Suprapubic skin (tissue), 4 donors: ENCODE data around the gene RPS6KA2.

Experiments used
- EP300 ChIP-seq: sonication (generic); formaldehyde crosslinking; IDR thresholded peaks from one replicate; pipeline ENCODE4 v1.6.1; 2017; ENCODE audit warnings: antibody characterized with exemption
- POLR2A ChIP-seq, 2 donors: fragments of 450-650 bp; IDR thresholded peaks; one replicate each; pipeline ENCODE4 v1.6.1; 2017; ENCODE audit warnings: antibody characterized with exemption in 2 of 2, mild to moderate bottlenecking in 2 of 2, moderate library complexity in 2 of 2
- POLR2AphosphoS5 ChIP-seq, 3 donors: sonication (generic); formaldehyde crosslinking; IDR thresholded peaks; one replicate each; pipeline ENCODE4 v1.6.1; 2017; ENCODE audit warnings: antibody characterized with exemption in 3 of 3
- TF ChIP-seq, protein P1 (sequence below), 2 donors: fragments of 200-600 bp in 1 of 2; fragments of 450-650 bp in 1 of 2; sonication (generic) in 1 of 2; IDR thresholded peaks; one replicate each; pipeline ENCODE4 v1.5.1; 2016 to 2019; ENCODE audit warnings: antibody characterized with exemption in 2 of 2, mild to moderate bottlenecking in 1 of 2, moderate library complexity in 1 of 2

DNA sequence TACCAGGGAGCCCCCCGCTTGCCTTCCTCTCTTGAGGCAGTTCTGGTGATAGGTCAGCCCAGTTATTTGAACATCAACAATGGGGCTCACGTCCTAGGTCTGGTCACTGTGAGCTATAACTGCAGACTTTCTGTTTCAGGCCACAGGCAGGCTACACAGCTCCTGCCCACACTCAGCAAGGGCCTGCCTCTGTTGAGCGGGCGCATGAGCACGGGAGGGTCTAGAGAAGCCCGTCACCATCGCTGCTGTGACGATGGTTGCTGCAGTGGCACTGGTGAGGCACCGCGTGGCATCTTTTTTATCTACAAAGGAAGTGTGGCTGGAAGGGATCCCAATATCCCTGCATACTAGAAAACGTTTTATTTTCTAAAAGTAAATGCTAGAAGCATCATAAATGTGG is 118.3 kb downstream of the RPS6KA2 start:
- TF ChIP-seq, protein P1, sequence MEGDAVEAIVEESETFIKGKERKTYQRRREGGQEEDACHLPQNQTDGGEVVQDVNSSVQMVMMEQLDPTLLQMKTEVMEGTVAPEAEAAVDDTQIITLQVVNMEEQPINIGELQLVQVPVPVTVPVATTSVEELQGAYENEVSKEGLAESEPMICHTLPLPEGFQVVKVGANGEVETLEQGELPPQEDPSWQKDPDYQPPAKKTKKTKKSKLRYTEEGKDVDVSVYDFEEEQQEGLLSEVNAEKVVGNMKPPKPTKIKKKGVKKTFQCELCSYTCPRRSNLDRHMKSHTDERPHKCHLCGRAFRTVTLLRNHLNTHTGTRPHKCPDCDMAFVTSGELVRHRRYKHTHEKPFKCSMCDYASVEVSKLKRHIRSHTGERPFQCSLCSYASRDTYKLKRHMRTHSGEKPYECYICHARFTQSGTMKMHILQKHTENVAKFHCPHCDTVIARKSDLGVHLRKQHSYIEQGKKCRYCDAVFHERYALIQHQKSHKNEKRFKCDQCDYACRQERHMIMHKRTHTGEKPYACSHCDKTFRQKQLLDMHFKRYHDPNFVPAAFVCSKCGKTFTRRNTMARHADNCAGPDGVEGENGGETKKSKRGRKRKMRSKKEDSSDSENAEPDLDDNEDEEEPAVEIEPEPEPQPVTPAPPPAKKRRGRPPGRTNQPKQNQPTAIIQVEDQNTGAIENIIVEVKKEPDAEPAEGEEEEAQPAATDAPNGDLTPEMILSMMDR (IDR thresholded peaks at IDR 0.05), result no peak
- no peak for TF ChIP-seq POLR2A (IDR thresholded peaks at IDR 0.05)
- no peak for TF ChIP-seq POLR2AphosphoS5 (IDR thresholded peaks at IDR 0.05)
- no peak for TF ChIP-seq EP300
